IMR-90 (cell line): ENCODE results near the gene LARP1. TPM values are rescaled to one million over a fixed set of nuclear protein-coding genes. Genes with fewer than 3 reads are reported as not detected.
A peak's percentile ranks its signal among the peaks of the same experiment; 100 is the strongest.

ENCODE experiments used
- ATAC-seq: fragments of 200-7000 bp; cut with Tn5 transposase; 2 replicates; pipeline ENCODE4 v1.9.1; 2020; ENCODE audit warnings: low read depth, mild to moderate bottlenecking, moderate library complexity
- BruUV-seq: library from RNA; stranded (reverse); fragments of 400-500 nt; replicated peaks from 2 replicates; lab custom pipeline; 2021; lab: Mats Ljungman, UMichigan
- CTCF ChIA-PET: fragments of 300-600 bp; formaldehyde crosslinking; extraction: SDS; loops from one replicate; lab custom pipeline; 2021; ENCODE audit warnings: antibody characterized with exemption; lab: Yijun Ruan, JAX
- POLR2A ChIA-PET: fragments of 300-600 bp; sonication (Branson Sonifier 250); formaldehyde crosslinking; loops from one replicate; lab custom pipeline; 2022; ENCODE audit warnings: antibody characterized with exemption; ENCODE audit not compliant: unreplicated experiment; lab: Charles Lee
- DNase-seq: peaks from one replicate; pipeline ENCODE4 v3.0.0; 2013
- H2AFZ ChIP-seq: replicated peaks from 2 replicates; pipeline ENCODE3; 2013; ENCODE audit warnings: low read length, mild to moderate bottlenecking; ENCODE audit not compliant: poor library complexity
- H2AK5ac ChIP-seq: 2 replicates; pipeline ENCODE4 v1.6.1; 2013; ENCODE audit warnings: low read depth, low read length, inconsistent platforms
- H2AK9ac ChIP-seq: replicated peaks from 2 replicates; pipeline ENCODE3; 2013; ENCODE audit warnings: mild to moderate bottlenecking, low read depth, low read length, moderate library complexity; ENCODE audit not compliant: poor library complexity
- H2BK120ac ChIP-seq: 2 replicates; pipeline ENCODE4 v1.6.1; 2013; ENCODE audit warnings: low read depth, low read length, inconsistent platforms
- H2BK15ac ChIP-seq: 3 replicates; pipeline ENCODE4 v1.6.1; 2013; ENCODE audit warnings: low read depth, low read length, inconsistent platforms
- H2BK20ac ChIP-seq: 2 replicates; pipeline ENCODE4 v1.6.1; 2013; ENCODE audit warnings: low read depth, mild to moderate bottlenecking, inconsistent platforms, low read length, moderate library complexity
- H2BK5ac ChIP-seq: 2 replicates; pipeline ENCODE4 v1.6.1; 2013; ENCODE audit warnings: mild to moderate bottlenecking, low read depth, low read length, inconsistent platforms; ENCODE audit not compliant: poor library complexity, severe bottlenecking
- H3K14ac ChIP-seq: replicated peaks from 2 replicates; pipeline ENCODE4 v1.6.1; 2013; ENCODE audit warnings: low read depth, low read length, inconsistent platforms
- H3K18ac ChIP-seq: 2 replicates; pipeline ENCODE4 v1.6.1; 2013; ENCODE audit warnings: low read depth, low read length, control low read depth
- H3K23ac ChIP-seq: 2 replicates; pipeline ENCODE4 v1.6.1; 2013; ENCODE audit warnings: low read depth, low read length, inconsistent platforms
- H3K27ac ChIP-seq: 2 replicates; pipeline ENCODE4 v1.5.1; 2013; ENCODE audit warnings: mild to moderate bottlenecking, control low read depth, low read length; ENCODE audit not compliant: insufficient read depth
- H3K27me3 ChIP-seq: 2 replicates; pipeline ENCODE4 v1.6.1; 2013; ENCODE audit warnings: low read length; ENCODE audit not compliant: control insufficient read depth, insufficient read depth
- H3K36me3 ChIP-seq: 2 replicates; pipeline ENCODE4 v1.6.1; 2013; ENCODE audit warnings: low read length, mixed read lengths; ENCODE audit not compliant: control insufficient read depth, insufficient read depth
- H3K4ac ChIP-seq: 2 replicates; pipeline ENCODE4 v1.6.1; 2013; ENCODE audit warnings: low read depth, low read length, inconsistent platforms
- H3K4me1 ChIP-seq: 2 replicates; pipeline ENCODE4 v1.6.1; 2013; ENCODE audit warnings: low read length, mixed read lengths; ENCODE audit not compliant: control insufficient read depth, insufficient read depth
- H3K4me2 ChIP-seq: 2 replicates; pipeline ENCODE4 v1.6.1; 2013; ENCODE audit warnings: low read depth, mild to moderate bottlenecking, control low read depth, low read length, moderate library complexity
- H3K4me3 ChIP-seq: 2 replicates; pipeline ENCODE4 v1.5.1; 2013; ENCODE audit warnings: low read depth, mild to moderate bottlenecking, control low read depth, low read length, moderate library complexity; ENCODE audit not compliant: insufficient read depth
- H3K56ac ChIP-seq: 2 replicates; pipeline ENCODE4 v1.6.1; 2013; ENCODE audit warnings: low read length, inconsistent platforms; ENCODE audit not compliant: insufficient read depth; ENCODE audit errors: extremely low read depth
- H3K79me1 ChIP-seq, 2 experiments: 2 replicates each; pipeline ENCODE4 v1.6.1; 2013; ENCODE audit warnings: low read length in 2 of 2, inconsistent platforms in 1 of 2, low read depth in 1 of 2
- H3K9ac ChIP-seq: 2 replicates; pipeline ENCODE4 v1.6.1; 2013; ENCODE audit warnings: low read depth, low read length, control low read depth
- H3K9me1 ChIP-seq: 2 replicates; pipeline ENCODE4 v1.6.1; 2013; ENCODE audit warnings: low read length, inconsistent platforms; ENCODE audit not compliant: insufficient read depth
- H3K9me3 ChIP-seq: 2 replicates; pipeline ENCODE4 v1.6.1; 2013; ENCODE audit warnings: low read length; ENCODE audit not compliant: control insufficient read depth, insufficient read depth
- H4K20me1 ChIP-seq: 2 replicates; pipeline ENCODE4 v1.6.1; 2013; ENCODE audit warnings: low read length, inconsistent platforms; ENCODE audit not compliant: insufficient read depth
- H4K5ac ChIP-seq: 2 replicates; pipeline ENCODE4 v1.6.1; 2013; ENCODE audit warnings: mild to moderate bottlenecking, low read depth, low read length, control low read depth
- H4K8ac ChIP-seq, 2 experiments: 2 replicates each; pipeline ENCODE4 v1.6.1; 2013; ENCODE audit warnings: low read depth in 2 of 2, low read length in 2 of 2, control low read depth in 1 of 2, inconsistent platforms in 1 of 2
- H4K91ac ChIP-seq: 2 replicates; pipeline ENCODE4 v1.6.1; 2013; ENCODE audit warnings: low read depth, low read length, inconsistent platforms; ENCODE audit not compliant: insufficient read depth
- CEBPB ChIP-seq: IDR thresholded peaks from 2 replicates; pipeline ENCODE4 v1.6.1; 2012; ENCODE audit warnings: low read depth, low read length, improper control_type of control experiment
- MXI1 ChIP-seq: IDR thresholded peaks from 2 replicates; pipeline ENCODE4 v1.6.1; 2012; ENCODE audit warnings: low read depth, mild to moderate bottlenecking, low read length, moderate library complexity, borderline replicate concordance
- SMC3 ChIP-seq: fragments of 150-350 bp; IDR thresholded peaks from 2 replicates; pipeline ENCODE4 v1.6.1; 2016; ENCODE audit warnings: low read depth, mild to moderate bottlenecking, antibody characterized with exemption, low read length, moderate library complexity
- WGBS, 2 experiments: methylation state at CpG; one replicate each; pipeline versions ENCODE4 v1.1.5 to v1.1.7; 2013; ENCODE audit warnings: missing lambda C conversion rate in 2 of 2; ENCODE audit not compliant: insufficient read length in 1 of 2; ENCODE audit errors: extremely low coverage in 2 of 2; 5-methylcytosine and 5-hydroxymethylcytosine counted together
- dilution Hi-C: fragments of 300-500 bp; cut with HindIII; formaldehyde crosslinking; loops from one replicate; pipeline ENCODE4 v1.14.3; 2018; ENCODE audit warnings: low sequenced_read_pairs; ENCODE audit not compliant: unreplicated experiment
- in situ Hi-C: fragments of 300-500 bp; cut with MboI; formaldehyde crosslinking; loops from 3 replicates; pipeline ENCODE4 v1.14.3; 2019; ENCODE audit warnings: low sequenced_read_pairs, inconsistent platforms, mixed read lengths
- intact Hi-C: fragments of 100-400 bp; cut with micrococcal nuclease; formaldehyde crosslinking; loops from 2 replicates; pipeline ENCODE4 v1.10.0; 2022
- polyA plus RNA-seq, 3 experiments: library from polyadenylated mRNA; depleted of rRNA; stranded (reverse); fragments of >200 nt; gene quantifications; 2 replicates each; pipeline ENCODE4 v1.2.3, GENCODE V29; 2012; ENCODE audit warnings: low replicate concordance in 1 of 3
- total RNA-seq: library from RNA; depleted of rRNA; stranded (reverse); fragments of >200 nt; gene quantifications from 2 replicates; pipeline ENCODE4 v1.2.3, GENCODE V29; 2012

Gene LARP1
- total and polyA plus RNA-seq, 2 of the 4 experiments (the other 2 are of a cell fraction): 47.3 to 77.4 TPM

DNA sequence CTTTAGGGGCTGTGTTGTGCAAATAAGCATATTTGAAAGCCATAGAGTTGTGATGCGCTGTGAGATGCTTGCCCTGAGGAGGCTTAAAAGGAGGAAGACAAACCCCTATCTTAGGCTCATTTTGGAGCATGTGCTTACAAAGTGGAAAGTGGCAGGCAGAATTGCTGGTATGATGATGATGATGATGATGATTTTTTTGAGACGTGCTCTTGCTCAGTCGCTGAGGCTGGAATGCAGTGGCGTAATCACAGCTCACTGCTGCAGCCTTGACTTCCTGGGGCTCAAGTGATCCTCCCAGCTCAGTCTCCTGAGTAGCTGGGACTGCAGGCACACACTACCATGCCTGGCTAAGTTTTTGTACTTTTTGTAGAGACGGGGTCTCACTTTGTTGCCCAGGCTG, 104.9 kb downstream of the LARP1 start:
- Histone ChIP-seq H4K8ac (peak overlapping the region in 1 of 2 experiments; percentile 36; a peak in 1 of 4 replicates), H2BK120ac (no peak overlapping the region), H3K18ac (peak overlapping the region; percentile 10; the same call in 1 of the 2 replicates), H3K27me3 (no peaks in the 10 kb centered on the region), H3K27ac (peak overlapping the region; percentile 75), H2AK9ac (peak overlapping the region; percentile 76), H3K9me1 (no peaks in the 10 kb centered on the region), H3K9ac (peak overlapping the region; percentile 94), H2BK15ac (no peak overlapping the region), H4K91ac (0 out of 2 replicates have a peak overlapping the region, but pooled peaks have one; percentile 24), H4K5ac (peak overlapping the region; percentile 11; the same call in 1 of the 2 replicates), H2BK5ac (peak overlapping the region; percentile 74), H3K79me1 (peaks cover 8 to 38% of the 10 kb centered on the region in 2 experiments), H2AK5ac (peak overlapping the region; percentile 48; the same call in 1 of the 2 replicates), H3K9me3 (no peaks in the 10 kb centered on the region), H3K4ac (peak overlapping the region; percentile 42; the same call in 1 of the 2 replicates), H4K20me1 (peaks cover 20% of the 10 kb centered on the region), H3K4me2 (peak overlapping the region; percentile 85), H2AFZ (no peak overlapping the region), H2BK20ac (no peak overlapping the region), H3K23ac (peak overlapping the region; percentile 77), H3K4me3 (peak overlapping the region; percentile 61), H3K14ac (peak overlapping the region; percentile 51), H3K36me3 (peaks cover 7% of the 10 kb centered on the region), H3K4me1 (peaks cover 1% of the 10 kb centered on the region; the same call in 1 of the 2 replicates), H3K56ac (peak overlapping the region; percentile 55; the same call in 1 of the 2 replicates)
- TF ChIP-seq CEBPB (peak; percentile 95), MXI1 (peak; percentile 40; the same call in 1 of the 2 replicates), SMC3 (no peak)
- dilution Hi-C loops: no loop called here
- in situ Hi-C loops: no loop called here
- ChIA-PET CTCF (interaction anchor here (0.6 kb wide), 1 partner anchor 21 kb away, joined by 3 read pairs; no protein-coding TSS in a partner anchor), POLR2A (no interaction called here)
- no peak; the same call in 1 of the 2 replicates for ATAC-seq
- BruUV-seq: no TSS peak
- peak; percentile 77 for DNase-seq
- intact Hi-C loops: loop anchor here (2.0 kb wide), 1 partner anchor 209 kb away; no protein-coding TSS in a partner anchor
- 21% methylated on average over 3 of the region's 5 CpGs; no CpG with 5 or more reads in 1 of the 2 experiments for WGBS, 2 experiments
